Measurements from ENCODE around the gene ZNF418. TPM values are rescaled to one million over a fixed set of nuclear protein-coding genes. Genes with fewer than 3 reads are reported as not detected.

Gene ZNF418
- total RNA-seq, 1 donor from 2014 or later, result 10.4 TPM

GRCh38 chr19:57872450-57872849 lies 62.8 kb downstream of the ZNF418 start:
- peaks cover 43% of the 10 kb centered on the region for H3K9me3 Mint-ChIP-seq (ENCODE audit: unreplicated experiment)
- H3K4me1 Mint-ChIP-seq (ENCODE audit: low read depth, unreplicated experiment), result peaks cover 3% of the 10 kb centered on the region
- Histone ChIP-seq H4K20me1 (ENCODE audit: insufficient read depth, low read length) (no peaks in the 10 kb centered on the region), H3K4me2 (ENCODE audit: low read length) (no peak overlapping the region), H3K27ac (ENCODE audit: low read depth, low read length) (no peak overlapping the region), H3K79me2 (ENCODE audit: insufficient read depth, low read length) (peaks cover 12% of the 10 kb centered on the region), H3K9ac (ENCODE audit: low read length) (no peak overlapping the region), H3K4me3 (ENCODE audit: insufficient read depth, low read depth, low read length) (no peak overlapping the region), H3K36me3 (ENCODE audit: insufficient read depth, low read length) (peaks cover 18% of the 10 kb centered on the region), H3K27me3 (ENCODE audit: insufficient read depth, low read length) (no peaks in the 10 kb centered on the region), H3K9me3 (ENCODE audit: insufficient read depth, low read depth, low read length) (peaks cover 65% of the 10 kb centered on the region), H2AFZ (ENCODE audit: low read depth, low read length) (no peak overlapping the region), H3K4me1 (ENCODE audit: insufficient read depth, low read length) (no peaks in the 10 kb centered on the region)
- DNase-seq (ENCODE audit: low read depth), result no peak
- no peak overlapping the region for H3K4me3 Mint-ChIP-seq (ENCODE audit: unreplicated experiment)
- no peak overlapping the region for H3K27ac Mint-ChIP-seq (ENCODE audit: unreplicated experiment)
- no peaks in the 10 kb centered on the region for H3K27me3 Mint-ChIP-seq (ENCODE audit: low read depth, unreplicated experiment)
- H3K36me3 Mint-ChIP-seq (ENCODE audit: low read depth, unreplicated experiment), result peaks cover 68% of the 10 kb centered on the region
- no peak for TF ChIP-seq CTCF (IDR thresholded peaks at IDR 0.05; ENCODE audit: insufficient read depth, low read depth, low read length)
- no peak for TF ChIP-seq EZH2 (IDR thresholded peaks at IDR 0.05; ENCODE audit: insufficient read depth, low read length)
- no peak for FAIRE-seq

Other genes with a start within 250 kb of the ZNF418 start
- 12.7 and 13.1 TPM in 2 replicates for gene ZNF154, start 226.2 kb downstream of the ZNF418 start, total RNA-seq
- gene ZNF671, start 207.8 kb downstream of the ZNF418 start, total RNA-seq, result 8.0 and 8.2 TPM in 2 replicates
- 17.4 and 17.5 TPM in 2 replicates for gene ZNF776, start 188.6 kb downstream of the ZNF418 start, total RNA-seq
- 8.8 and 11.5 TPM in 2 replicates for gene ZNF586, start 165.7 kb downstream of the ZNF418 start, total RNA-seq
- gene ZNF552, start 120.5 kb downstream of the ZNF418 start, total RNA-seq, result 7.2 and 9.6 TPM in 2 replicates
- 15.2 and 17.9 TPM in 2 replicates for gene ZNF587B, start 105.1 kb downstream of the ZNF418 start, total RNA-seq
- 36.7 and 37.4 TPM in 2 replicates for gene ZNF587, start 85.5 kb downstream of the ZNF418 start, total RNA-seq
- gene ZNF814, start 46.4 kb downstream of the ZNF418 start, total RNA-seq, result 31.6 and 34.7 TPM in 2 replicates
- gene ZNF417, start 18.8 kb downstream of the ZNF418 start, total RNA-seq, result 16.2 and 17.2 TPM in 2 replicates
- gene ZNF256, start 12.3 kb upstream of the ZNF418 start, total RNA-seq, result 7.1 and 7.3 TPM in 2 replicates
- gene C19orf18, start 39.1 kb upstream of the ZNF418 start, total RNA-seq, result 0.66 and 1.5 TPM in 2 replicates
- 13.5 and 14.3 TPM in 2 replicates for gene ZNF606, start 67.4 kb upstream of the ZNF418 start, total RNA-seq
- not detected in 2 replicates for gene ZSCAN1, start 98.6 kb upstream of the ZNF418 start, total RNA-seq
- 1.5 and 1.7 TPM in 2 replicates for gene ZNF135, start 123.9 kb upstream of the ZNF418 start, total RNA-seq
- 28.6 and 31.8 TPM in 2 replicates for gene ZSCAN18, start 162.8 kb upstream of the ZNF418 start, total RNA-seq
- 10.8 and 11.1 TPM in 2 replicates for gene ZNF329, start 215.4 kb upstream of the ZNF418 start, total RNA-seq
- gene ZNF274, start 247.7 kb upstream of the ZNF418 start, total RNA-seq, result 38.5 and 39.0 TPM in 2 replicates